Endothelial cell of umbilical vein (primary cell): Measurements from ENCODE around the gene PRKD1. TPM values are rescaled to one million over a fixed set of nuclear protein-coding genes. Genes with fewer than 3 reads are reported as not detected.

ENCODE experiments used
- BruUV-seq: library from RNA; stranded (reverse); fragments of 400-500 nt; replicated peaks from 2 replicates; lab custom pipeline; 2021; lab: Mats Ljungman, UMichigan
- CTCF ChIA-PET: fragments of 300-600, 350-600 bp; sonication (Branson Sonifier 250); formaldehyde crosslinking; loops from one replicate; lab custom pipeline; 2021; ENCODE audit warnings: antibody characterized with exemption, inconsistent platforms; lab: Charles Lee
- POLR2A ChIA-PET: fragments of 300-600, 350-600 bp; sonication (Branson Sonifier 250); formaldehyde crosslinking; loops from one replicate; lab custom pipeline; 2021; ENCODE audit warnings: antibody characterized with exemption, inconsistent platforms; lab: Charles Lee
- DNase-seq: peaks from one replicate; pipeline ENCODE4 v3.0.0-alpha.2; 2011; ENCODE audit warnings: low read depth, low spot score
- FAIRE-seq: peaks from 2 replicates; lab custom pipeline; 2011; peaks lifted over from hg19 to GRCh38; lab: Jason Lieb, UNC
- H2AFZ ChIP-seq: 2 replicates; pipeline ENCODE4 v1.6.0; 2012; ENCODE audit warnings: low read depth, low read length, control low read depth, inconsistent platforms
- H3K27ac ChIP-seq: 2 replicates; pipeline ENCODE4 v1.5.1; 2011; ENCODE audit warnings: low read depth, mild to moderate bottlenecking, control low read depth, low read length, moderate library complexity; ENCODE audit not compliant: insufficient read depth
- H3K27me3 ChIP-seq, 2 experiments: 2 replicates each; pipeline versions ENCODE4 v1.6.0 to v1.6.1; 2011; ENCODE audit warnings: low read length in 2 of 2, mixed read lengths in 1 of 2; ENCODE audit not compliant: control insufficient read depth in 2 of 2, insufficient read depth in 2 of 2
- H3K36me3 ChIP-seq, 2 experiments: 2 replicates in 1 of 2; 3 replicates in 1 of 2; pipeline ENCODE4 v1.5.1; 2011; ENCODE audit warnings: low read length in 2 of 2, mild to moderate bottlenecking in 1 of 2, moderate library complexity in 1 of 2; ENCODE audit not compliant: control insufficient read depth in 2 of 2, insufficient read depth in 2 of 2; ENCODE audit errors: extremely low read depth in 1 of 2
- H3K4me1 ChIP-seq: 3 replicates; pipeline ENCODE4 v1.5.1; 2011; ENCODE audit warnings: mild to moderate bottlenecking, low read length; ENCODE audit not compliant: control insufficient read depth, insufficient read depth; ENCODE audit errors: extremely low read depth
- H3K4me2 ChIP-seq: 2 replicates; pipeline ENCODE4 v1.6.1; 2011; ENCODE audit warnings: low read length, control low read depth, mixed read lengths; ENCODE audit not compliant: insufficient read depth
- H3K4me3 ChIP-seq, 3 experiments: fragments of 200-600 bp in 1 of 3; sonication (generic), shearing (Covaris generic) in 1 of 3; replicated peaks in 1 of 3; 2 replicates each; pipeline ENCODE4 v1.5.1; 2011 to 2016; ENCODE audit warnings: control low read depth in 3 of 3, low read length in 3 of 3, mild to moderate bottlenecking in 2 of 3, inconsistent platforms in 1 of 3, low read depth in 1 of 3, moderate library complexity in 1 of 3; ENCODE audit not compliant: insufficient read depth in 1 of 3
- H3K79me2 ChIP-seq: 2 replicates; pipeline ENCODE4 v1.6.0; 2012; ENCODE audit warnings: low read length, inconsistent platforms; ENCODE audit not compliant: control insufficient read depth, insufficient read depth
- H3K9ac ChIP-seq: replicated peaks from 2 replicates; pipeline ENCODE3; 2011; ENCODE audit warnings: low read length, control low read depth; ENCODE audit not compliant: insufficient read depth; ENCODE audit errors: extremely low read depth
- H3K9me1 ChIP-seq: replicated peaks from 3 replicates; pipeline ENCODE4 v1.6.0; 2011; ENCODE audit warnings: mild to moderate bottlenecking, low read length; ENCODE audit not compliant: control insufficient read depth, insufficient read depth; ENCODE audit errors: extremely low read depth
- H3K9me3 ChIP-seq: replicated peaks from 2 replicates; pipeline ENCODE4 v1.5.1; 2012; ENCODE audit warnings: low read length, inconsistent platforms; ENCODE audit not compliant: control insufficient read depth, insufficient read depth
- H4K20me1 ChIP-seq: replicated peaks from 2 replicates; pipeline ENCODE3; 2011; ENCODE audit warnings: mild to moderate bottlenecking, low read length; ENCODE audit not compliant: control insufficient read depth, insufficient read depth; ENCODE audit errors: extremely low read depth
- EZH2 ChIP-seq: IDR thresholded peaks from 2 replicates; pipeline ENCODE4 v1.6.1; 2012; ENCODE audit warnings: borderline replicate concordance, low read depth, mild to moderate bottlenecking, moderate library complexity, low read length, inconsistent platforms; ENCODE audit not compliant: severe bottlenecking
- FOS ChIP-seq: IDR thresholded peaks from 2 replicates; pipeline ENCODE4 v1.6.1; 2011; ENCODE audit warnings: mild to moderate bottlenecking, low read length, moderate library complexity, borderline replicate concordance; ENCODE audit not compliant: insufficient read depth
- GATA2 ChIP-seq: IDR thresholded peaks from 2 replicates; pipeline ENCODE4 v1.7.0; 2011; ENCODE audit warnings: low read depth, mild to moderate bottlenecking, moderate library complexity, mixed read lengths, low read length; ENCODE audit not compliant: insufficient read length, insufficient read depth
- JUN ChIP-seq: IDR thresholded peaks from 2 replicates; pipeline ENCODE4 v1.6.1; 2011; ENCODE audit warnings: borderline replicate concordance, low read depth; ENCODE audit not compliant: insufficient read length, insufficient read depth
- MYC ChIP-seq: IDR thresholded peaks from one replicate; pipeline ENCODE4 v1.6.1; 2011; ENCODE audit warnings: mild to moderate bottlenecking, low read depth, low read length
- POLR2A ChIP-seq: IDR thresholded peaks from 2 replicates; pipeline ENCODE4 v1.6.1; 2012; ENCODE audit warnings: low read depth, mild to moderate bottlenecking, control low read depth, low read length
- POLR2AphosphoS5 ChIP-seq: IDR thresholded peaks from 2 replicates; pipeline ENCODE4 v1.6.1; 2012; ENCODE audit warnings: low read depth, mild to moderate bottlenecking, control low read depth, low read length, moderate library complexity; ENCODE audit not compliant: insufficient read depth
- dilution Hi-C: fragments of 300-500 bp; cut with MboI; formaldehyde crosslinking; loops from one replicate; pipeline ENCODE4 v1.15.0; 2019; ENCODE audit warnings: low sequenced_read_pairs; ENCODE audit not compliant: extremely low pct_ligation_motif_present
- intact Hi-C: fragments of 100-400 bp; cut with micrococcal nuclease; formaldehyde crosslinking; loops from one replicate; pipeline ENCODE4 v1.10.0; 2022
- polyA plus RNA-seq, 4 experiments: library from polyadenylated mRNA; depleted of rRNA in 3 of 4; stranded (reverse) in 3 of 4; unstranded in 1 of 4; fragments of >200 nt; gene quantifications; 2 replicates each; pipeline versions ENCODE4 v1.2.1 to v1.2.3, GENCODE V29; 2011 to 2012; ENCODE audit warnings: missing spikeins in 1 of 4
- total RNA-seq: library from RNA; stranded (reverse); gene quantifications from 2 replicates; pipeline ENCODE4 v1.2.3, GENCODE V29; 2021
- TF ChIP-seq, protein P1 (sequence below), 2 donors: IDR thresholded peaks; 1 replicate in 1 of 2; 2 replicates in 1 of 2; pipeline ENCODE4 v1.5.1; 2011; ENCODE audit warnings: low read length in 2 of 2, mild to moderate bottlenecking in 2 of 2, moderate library complexity in 2 of 2, control low read depth in 1 of 2, inconsistent platforms in 1 of 2, low read depth in 1 of 2; ENCODE audit not compliant: insufficient read depth in 1 of 2; ENCODE audit errors: extremely low read depth in 1 of 2
- TF ChIP-seq, protein P2 (sequence below): IDR thresholded peaks from 2 replicates; pipeline ENCODE4 v1.6.1; 2011; ENCODE audit not compliant: insufficient read depth, insufficient read length

Gene PRKD1
- total and polyA plus RNA-seq, 2 donors (not counting 3 experiments of a cell fraction or from before 2014, with no cell fraction given): 3.9 to 10.9 TPM

DNA sequence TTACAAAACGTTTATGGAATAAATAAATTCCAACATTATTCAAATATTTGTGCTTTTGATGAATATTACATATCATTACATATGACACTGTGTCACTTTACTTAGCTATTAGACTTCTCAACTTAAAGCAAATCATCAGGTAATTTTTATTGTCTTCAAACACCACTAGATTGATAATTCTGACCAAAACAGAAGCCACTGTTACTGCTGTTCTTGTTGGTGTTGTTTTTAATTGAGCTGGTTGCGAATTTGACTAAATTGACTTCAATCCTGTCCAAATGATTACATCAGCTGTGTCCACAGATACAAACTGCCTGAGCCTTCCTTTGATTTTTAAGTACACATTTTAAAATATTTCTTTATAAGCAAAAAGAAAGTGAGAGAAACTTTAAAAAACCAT, 29.2 kb downstream of the PRKD1 start:
- Histone ChIP-seq H3K36me3 (no peaks in the 10 kb centered on the region), H3K27ac (no peak overlapping the region), H3K4me2 (no peak overlapping the region), H3K4me1 (no peaks in the 10 kb centered on the region), H4K20me1 (no peaks in the 10 kb centered on the region), H3K79me2 (no peaks in the 10 kb centered on the region), H3K4me3 (no peak overlapping the region), H3K9ac (no peak overlapping the region), H2AFZ (no peak overlapping the region), H3K9me3 (no peaks in the 10 kb centered on the region), H3K9me1 (no peaks in the 10 kb centered on the region), H3K27me3 (no peaks in the 10 kb centered on the region)
- intact Hi-C loops: no loop called here
- TF ChIP-seq, protein P1, sequence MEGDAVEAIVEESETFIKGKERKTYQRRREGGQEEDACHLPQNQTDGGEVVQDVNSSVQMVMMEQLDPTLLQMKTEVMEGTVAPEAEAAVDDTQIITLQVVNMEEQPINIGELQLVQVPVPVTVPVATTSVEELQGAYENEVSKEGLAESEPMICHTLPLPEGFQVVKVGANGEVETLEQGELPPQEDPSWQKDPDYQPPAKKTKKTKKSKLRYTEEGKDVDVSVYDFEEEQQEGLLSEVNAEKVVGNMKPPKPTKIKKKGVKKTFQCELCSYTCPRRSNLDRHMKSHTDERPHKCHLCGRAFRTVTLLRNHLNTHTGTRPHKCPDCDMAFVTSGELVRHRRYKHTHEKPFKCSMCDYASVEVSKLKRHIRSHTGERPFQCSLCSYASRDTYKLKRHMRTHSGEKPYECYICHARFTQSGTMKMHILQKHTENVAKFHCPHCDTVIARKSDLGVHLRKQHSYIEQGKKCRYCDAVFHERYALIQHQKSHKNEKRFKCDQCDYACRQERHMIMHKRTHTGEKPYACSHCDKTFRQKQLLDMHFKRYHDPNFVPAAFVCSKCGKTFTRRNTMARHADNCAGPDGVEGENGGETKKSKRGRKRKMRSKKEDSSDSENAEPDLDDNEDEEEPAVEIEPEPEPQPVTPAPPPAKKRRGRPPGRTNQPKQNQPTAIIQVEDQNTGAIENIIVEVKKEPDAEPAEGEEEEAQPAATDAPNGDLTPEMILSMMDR (IDR thresholded peaks at IDR 0.05; ENCODE audit: extremely low read depth in 1 of 2, insufficient read depth in 1 of 2, low read depth in 1 of 2, low read length in 2 of 2): no peak
- TF ChIP-seq EZH2 (no peak), FOS (no peak), JUN (no peak), GATA2 (no peak), MYC (no peak), POLR2A (no peak), POLR2AphosphoS5 (no peak)
- TF ChIP-seq, protein P2, sequence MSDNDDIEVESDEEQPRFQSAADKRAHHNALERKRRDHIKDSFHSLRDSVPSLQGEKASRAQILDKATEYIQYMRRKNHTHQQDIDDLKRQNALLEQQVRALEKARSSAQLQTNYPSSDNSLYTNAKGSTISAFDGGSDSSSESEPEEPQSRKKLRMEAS: no peak
- no TSS peak for BruUV-seq
- no peak for DNase-seq
- ChIA-PET CTCF (no interaction called here), POLR2A (no interaction called here)
- dilution Hi-C loops: no loop called here
- FAIRE-seq: no peak
